Hematopoietic multipotent progenitor cell (in vitro differentiated cells): ENCODE data around the gene ALDH1A3. TPM values are rescaled to one million over a fixed set of nuclear protein-coding genes. Genes with fewer than 3 reads are reported as not detected.
A peak's percentile ranks its signal among the peaks of the same experiment; 100 is the strongest.

Experiments
- DNase-seq, 3 donors: peaks; one replicate each; pipeline ENCODE4 v3.0.0-alpha.2; 2011 to 2015; ENCODE audit warnings: low read depth in 2 of 3, low spot score in 2 of 3
- total RNA-seq: library from RNA; depleted of rRNA; stranded (reverse); fragments of >200 nt; gene quantifications from one replicate; pipeline ENCODE4 v1.2.3, GENCODE V29; 2012

Gene ALDH1A3
- total RNA-seq, 1 donor, result not detected

GRCh38 chr15:100923076-100923475, 43.4 kb downstream of the ALDH1A3 start:
- DNase-seq, result no peak

- no peak for DNase-seq
These were observed 44.3 kb downstream of the ALDH1A3 start for GRCh38 chr15:100923902-100924301.

GRCh38 chr15:100924436-100924835, 44.8 kb downstream of the ALDH1A3 start:
- DNase-seq, result no peak

GRCh38 chr15:100925480-100925879, 45.8 kb downstream of the ALDH1A3 start:
- no peak for DNase-seq

- DNase-seq, result no peak
These were observed 46.6 kb downstream of the ALDH1A3 start for GRCh38 chr15:100926258-100926657.

GRCh38 chr15:100926971-100927756, 47.5 kb downstream of the ALDH1A3 start:
- DNase-seq, result no peak

- no peak for DNase-seq
These were observed 49.1 kb downstream of the ALDH1A3 start for GRCh38 chr15:100928632-100929280.

GRCh38 chr15:100929641-100930042, 50.0 kb downstream of the ALDH1A3 start:
- DNase-seq, result no peak

GRCh38 chr15:100930306-100930848, 50.7 kb downstream of the ALDH1A3 start:
- no peak for DNase-seq

- no peak for DNase-seq
These were observed 51.7 kb downstream of the ALDH1A3 start for GRCh38 chr15:100931143-100931890.

- DNase-seq, result no peak
These were observed 53.2 kb downstream of the ALDH1A3 start for GRCh38 chr15:100932676-100933348.

- no peak for DNase-seq
These were observed 54.5 kb downstream of the ALDH1A3 start for GRCh38 chr15:100934166-100934565.

GRCh38 chr15:100934726-100935125, 55.1 kb downstream of the ALDH1A3 start:
- DNase-seq, result peak in 2 of 3 donors; percentile 34 to 47

- DNase-seq, result peak in 1 of 3 donors; percentile 60
These were observed 57.5 kb downstream of the ALDH1A3 start for GRCh38 chr15:100937171-100937570.

GRCh38 chr15:100939791-100940190, 60.2 kb downstream of the ALDH1A3 start:
- peak in 2 of 3 donors; percentile 44 to 71 for DNase-seq

GRCh38 chr15:100940767-100941379, 61.2 kb downstream of the ALDH1A3 start:
- DNase-seq, result peak in 2 of 3 donors; percentile 59 to 78

GRCh38 chr15:100941536-100941935, 61.9 kb downstream of the ALDH1A3 start:
- no peak for DNase-seq

- DNase-seq, result no peak
These were observed 63.2 kb downstream of the ALDH1A3 start for GRCh38 chr15:100942656-100943425.

GRCh38 chr15:100944244-100944895, 64.7 kb downstream of the ALDH1A3 start:
- DNase-seq, result no peak
